PC-3 (cell line): ENCODE measurements around the gene GRB2. TPM values are rescaled to one million over a fixed set of nuclear protein-coding genes. Genes with fewer than 3 reads are reported as not detected.
"Not testable (repeated sequence)": the region's sequence is repeated elsewhere in the genome, so short reads cannot be mapped to it uniquely, and the experiment has no call there.

Experiments
- ATAC-seq: fragments of 200-7000 bp; cut with Tn5 transposase; 2 replicates; pipeline ENCODE4 v1.9.1; 2020; ENCODE audit warnings: mild to moderate bottlenecking, moderate library complexity
- BruUV-seq: library from RNA; stranded (reverse); fragments of 400-500 nt; replicated peaks from 2 replicates; lab custom pipeline; 2021; lab: Mats Ljungman, UMichigan
- CTCF ChIA-PET: fragments of 300-600 bp; sonication (Branson Sonifier 250); formaldehyde crosslinking; loops from one replicate; lab custom pipeline; 2022; ENCODE audit warnings: antibody characterized with exemption; lab: Charles Lee
- POLR2A ChIA-PET: fragments of 300-600 bp; sonication (Branson Sonifier 250); formaldehyde crosslinking; loops from one replicate; lab custom pipeline; 2022; ENCODE audit warnings: antibody characterized with exemption; ENCODE audit not compliant: unreplicated experiment; lab: Charles Lee
- DNase-seq: peaks from one replicate; pipeline ENCODE4 v3.0.0-alpha.2; 2015
- H2AFZ ChIP-seq: fragments of 300-600 bp; sonication (generic); 2 replicates; pipeline ENCODE4 v1.6.0; 2016; ENCODE audit warnings: antibody characterized with exemption, low read length
- H3F3A ChIP-seq: fragments of 300-600 bp; sonication (generic); one replicate; pipeline ENCODE4 v1.6.0; 2017; ENCODE audit warnings: antibody characterized with exemption, low read length, control low read depth, mild to moderate bottlenecking; ENCODE audit not compliant: unreplicated experiment
- H3K27ac ChIP-seq: fragments of 300-600 bp; sonication (generic); 2 replicates; pipeline ENCODE4 v1.5.1; 2016; ENCODE audit warnings: mild to moderate bottlenecking, low read length
- H3K27me3 ChIP-seq: fragments of 300-600 bp; sonication (generic); 2 replicates; pipeline ENCODE4 v1.6.1; 2016; ENCODE audit warnings: low read length, mixed read lengths
- H3K36me3 ChIP-seq: fragments of 300-600 bp; sonication (generic); 2 replicates; pipeline ENCODE4 v1.6.1; 2016; ENCODE audit warnings: low read depth, mixed run types, low read length, mixed read lengths
- H3K4me1 ChIP-seq: fragments of 300-600 bp; sonication (generic); 2 replicates; pipeline ENCODE4 v1.5.1; 2016; ENCODE audit warnings: low read length; ENCODE audit not compliant: insufficient read depth
- H3K4me2 ChIP-seq: fragments of 300-600 bp; sonication (generic); 2 replicates; pipeline ENCODE4 v1.6.0; 2016; ENCODE audit warnings: low read length
- H3K4me3 ChIP-seq: fragments of 300-600 bp; sonication (generic); 2 replicates; pipeline ENCODE4 v1.5.1; 2016; ENCODE audit warnings: mild to moderate bottlenecking, low read length, mixed read lengths
- H3K79me2 ChIP-seq: fragments of 300-600 bp; sonication (generic); 2 replicates; pipeline ENCODE4 v1.6.1; 2017; ENCODE audit warnings: low read length, mixed read lengths
- H3K9ac ChIP-seq: fragments of 300-600 bp; sonication (generic); 2 replicates; pipeline ENCODE4 v1.6.0; 2016; ENCODE audit warnings: mild to moderate bottlenecking, low read length
- H3K9me2 ChIP-seq: fragments of 300-600 bp; sonication (generic); replicated peaks from 2 replicates; pipeline ENCODE4 v1.6.1; 2016; ENCODE audit warnings: mixed run types, low read length, mixed read lengths
- H3K9me3 ChIP-seq: fragments of 300-600 bp; sonication (generic); 2 replicates; pipeline ENCODE4 v1.6.1; 2016; ENCODE audit warnings: low read length, mixed read lengths
- H4K20me1 ChIP-seq: fragments of 300-600 bp; sonication (generic); 2 replicates; pipeline ENCODE4 v1.6.1; 2016; ENCODE audit warnings: low read length, mixed read lengths
- CTCF ChIP-seq: fragments of 300-600 bp; sonication (generic); conservative IDR thresholded peaks from 2 replicates; pipeline ENCODE4 v1.5.1; 2017; ENCODE audit warnings: antibody characterized with exemption, low read depth, mild to moderate bottlenecking, low read length
- EZH2 ChIP-seq: fragments of 300-600 bp; sonication (generic); IDR thresholded peaks from one replicate; pipeline ENCODE4 v1.6.1; 2017; ENCODE audit warnings: antibody characterized with exemption, mild to moderate bottlenecking, low read length; ENCODE audit not compliant: unreplicated experiment
- EZH2phosphoT487 ChIP-seq: fragments of 300-600 bp; sonication (generic); IDR thresholded peaks from 2 replicates; pipeline ENCODE4 v1.6.1; 2018; ENCODE audit warnings: mild to moderate bottlenecking, antibody characterized with exemption, low read length, borderline replicate concordance
- intact Hi-C: fragments of 100-400 bp; cut with micrococcal nuclease; formaldehyde crosslinking; loops from 2 replicates; pipeline ENCODE4 v1.9.0; 2023
- total RNA-seq: library from RNA; depleted of rRNA; stranded (reverse); fragments of >200 nt; gene quantifications from 2 replicates; pipeline ENCODE4 v1.2.3, GENCODE V29; 2014

Gene GRB2
- total RNA-seq, 1 experiment from 2014 or later: 224 TPM

DNA sequence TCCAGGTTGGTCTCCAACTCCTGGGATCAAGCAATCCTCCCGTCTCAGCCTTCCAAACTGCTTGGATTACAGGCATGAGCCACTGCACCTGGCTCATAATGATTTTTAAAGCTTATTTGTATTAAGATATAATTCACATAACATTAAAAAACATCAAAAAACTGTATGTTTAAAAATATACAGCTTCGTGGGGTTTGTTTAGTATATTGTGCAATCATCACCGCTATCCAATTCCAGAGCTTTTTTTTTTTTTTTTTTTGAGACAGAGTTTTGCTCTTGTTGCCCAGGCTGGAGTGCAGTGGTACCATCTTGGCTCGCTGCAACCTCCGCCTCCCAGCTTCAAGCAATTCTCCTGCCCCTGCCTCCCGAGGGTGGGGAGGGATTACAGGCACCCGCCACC is 105.2 kb downstream of the GRB2 start:
- no peak for ATAC-seq
- no TSS peak for BruUV-seq
- Histone ChIP-seq H3K9ac (no peak overlapping the region), H3K79me2 (no peaks in the 10 kb centered on the region), H2AFZ (no peak overlapping the region), H3K9me2 (no peaks in the 10 kb centered on the region), H3K4me1 (no peaks in the 10 kb centered on the region), H4K20me1 (no peaks in the 10 kb centered on the region), H3K36me3 (no peaks in the 10 kb centered on the region), H3K4me2 (no peak overlapping the region), H3K4me3 (no peak overlapping the region), H3F3A (no peaks in the 10 kb centered on the region), H3K9me3 (no peaks in the 10 kb centered on the region), H3K27ac (no peak overlapping the region), H3K27me3 (no peaks in the 10 kb centered on the region)
- no peak for DNase-seq
- intact Hi-C loops: no loop called here
- ChIA-PET CTCF (interaction anchor here (0.5 kb wide), 1 partner anchor 29 kb away, joined by 4 read pairs; the partner anchor contains the start of gene MIF4GD), POLR2A (no interaction called here)
- TF ChIP-seq EZH2phosphoT487 (no peak), CTCF (no peak), EZH2 (no peak)

- H3F3A ChIP-seq: no peaks in the 10 kb centered on the region
- H3K9ac ChIP-seq: no peak overlapping the region
- no peak for TF ChIP-seq EZH2phosphoT487
- no peak for TF ChIP-seq CTCF
- no peak for TF ChIP-seq EZH2
- intact Hi-C loops: no loop called here
- H3K36me3 ChIP-seq: no peaks in the 10 kb centered on the region
- H2AFZ ChIP-seq: no peak overlapping the region
- no peaks in the 10 kb centered on the region for H3K9me2 ChIP-seq
- H3K79me2 ChIP-seq: no peaks in the 10 kb centered on the region
- no peaks in the 10 kb centered on the region for H3K27me3 ChIP-seq
- no peak overlapping the region for H3K4me3 ChIP-seq
- no peaks in the 10 kb centered on the region for H3K9me3 ChIP-seq
- CTCF ChIA-PET: no interaction called here
- ATAC-seq (no peak), DNase-seq (no peak)
- H3K4me2 ChIP-seq: no peak overlapping the region
- POLR2A ChIA-PET: no interaction called here
- no TSS peak for BruUV-seq
- no peak overlapping the region for H3K27ac ChIP-seq
- H3K4me1 ChIP-seq: no peaks in the 10 kb centered on the region
- H4K20me1 ChIP-seq: no peaks in the 10 kb centered on the region
Measured at GRCh38 chr17:75295201-75296158, 110.0 kb downstream of the GRB2 start.

DNA sequence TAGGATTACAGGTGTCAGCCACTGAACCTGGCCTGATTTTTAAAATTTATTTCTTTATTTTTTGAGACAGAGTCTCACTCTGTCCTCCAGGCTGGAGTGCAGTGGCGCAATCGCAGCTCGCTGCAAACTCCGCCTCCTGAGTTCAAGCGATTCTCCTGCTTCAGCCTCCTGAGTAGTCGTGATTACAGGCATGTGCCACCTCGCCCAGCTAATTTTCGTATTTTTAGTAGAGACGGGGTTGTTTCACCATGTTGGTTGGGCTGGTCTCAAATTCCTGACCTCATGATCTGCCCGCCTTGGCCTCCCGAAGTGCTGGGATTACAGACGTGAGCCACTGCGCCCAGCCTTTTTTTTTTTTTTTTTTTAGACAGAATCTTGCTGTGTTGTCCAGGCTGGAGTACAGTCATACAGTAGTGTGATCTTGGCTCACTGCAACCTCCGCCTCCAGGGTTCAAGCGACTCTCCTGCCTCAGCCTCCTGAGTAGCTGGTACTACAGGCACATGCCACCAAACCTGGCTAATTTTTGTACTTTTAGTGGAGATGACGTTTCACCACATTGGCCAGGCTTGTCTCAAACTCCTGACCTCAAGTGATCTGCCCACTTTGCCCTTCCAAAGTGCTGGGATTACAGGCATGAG is 112.5 kb downstream of the GRB2 start:
- H3K36me3 ChIP-seq, H3K9me3 ChIP-seq, ATAC-seq, H3K4me2 ChIP-seq, H2AFZ ChIP-seq, H3K4me1 ChIP-seq, H3F3A ChIP-seq, H3K27ac ChIP-seq, BruUV-seq, H3K9me2 ChIP-seq, intact Hi-C loops, H3K9ac ChIP-seq, H4K20me1 ChIP-seq, CTCF ChIA-PET, H3K27me3 ChIP-seq, DNase-seq, H3K4me3 ChIP-seq: not testable (repeated sequence)
- POLR2A ChIA-PET: interaction anchor here (0.6 kb wide), 1 partner anchor 140 kb away, joined by 5 read pairs; no protein-coding TSS in a partner anchor
- H3K79me2 ChIP-seq: peaks cover 10% of the 10 kb centered on the region
